ENCODE results near the gene CCDC194.
A peak's percentile ranks its signal among the peaks of the same experiment; 100 is the strongest.

CCDC194 gene

DNA sequence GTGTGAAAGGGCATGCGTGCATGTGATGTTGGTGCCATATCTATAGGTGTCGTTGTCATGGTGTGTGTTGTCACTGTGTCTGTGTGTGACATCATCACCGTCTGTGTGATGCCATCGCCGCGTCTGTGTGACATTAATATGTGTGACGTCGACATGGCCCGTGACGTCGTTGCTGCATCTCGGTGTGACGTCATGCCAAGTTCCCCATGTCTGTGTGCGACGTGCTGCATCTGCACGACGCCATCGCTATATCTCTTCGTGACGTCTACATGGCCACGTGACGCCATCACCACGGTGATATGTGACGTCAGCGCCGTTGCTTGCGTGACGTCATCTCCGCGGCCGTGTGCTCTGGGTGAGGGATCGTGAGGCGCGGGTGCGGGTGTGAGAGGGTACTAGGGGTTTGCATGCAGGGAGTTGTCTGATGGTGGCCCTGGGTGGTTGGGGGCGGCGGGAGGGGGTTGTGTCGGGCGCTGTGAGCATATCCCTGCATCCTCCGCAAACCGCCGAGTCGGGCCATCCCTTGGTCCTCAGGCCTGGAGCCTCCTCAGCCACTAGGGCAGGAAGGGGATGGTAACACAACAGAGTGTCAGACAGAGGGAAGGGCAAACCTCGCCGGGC, 42.1 kb downstream of the CCDC194 start:
- Histone ChIP-seq H3K27me3 (ENCODE audit: insufficient read depth, low read length) (no peaks in the 10 kb centered on the region), H3K9me3 (ENCODE audit: low read length) (no peaks in the 10 kb centered on the region), H3K4me1 (ENCODE audit: insufficient read depth, low read length) (no peaks in the 10 kb centered on the region), H3K4me3 (ENCODE audit: low read length) (no peak overlapping the region), H3K36me3 (ENCODE audit: insufficient read depth, low read length) (no peaks in the 10 kb centered on the region), H2AFZ (ENCODE audit: low read depth, low read length) (no peak overlapping the region)

DNA sequence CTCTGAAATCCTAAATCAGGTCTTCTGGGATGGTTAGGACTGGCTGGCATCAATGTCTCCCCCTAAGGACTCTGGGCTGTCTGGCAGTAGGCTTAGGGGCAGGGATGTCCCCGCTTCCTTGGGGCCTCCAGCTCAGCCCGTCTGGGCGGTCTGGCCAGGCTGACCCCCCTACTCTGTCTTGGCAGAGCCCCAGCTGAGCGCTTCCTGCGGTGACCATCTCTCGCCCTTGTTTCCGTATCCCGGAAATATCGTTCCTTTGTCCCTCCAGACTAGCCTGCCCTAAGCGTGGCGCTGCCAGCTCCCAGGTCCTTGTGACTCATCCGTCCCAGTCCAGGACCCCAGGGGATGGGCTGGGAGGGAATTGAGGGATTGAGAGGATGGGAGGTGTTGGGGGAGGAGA, 45.3 kb downstream of the CCDC194 start:
- H3K4me3 ChIP-seq (ENCODE audit: low read length), result no peak overlapping the region
- H2AFZ ChIP-seq (ENCODE audit: low read depth, low read length), result peak overlapping the region; percentile 31
- H3K36me3 ChIP-seq (ENCODE audit: insufficient read depth, low read length), result no peaks in the 10 kb centered on the region
- no peaks in the 10 kb centered on the region for H3K27me3 ChIP-seq (ENCODE audit: insufficient read depth, low read length)
- no peaks in the 10 kb centered on the region for H3K9me3 ChIP-seq (ENCODE audit: low read length)
- H3K4me1 ChIP-seq (ENCODE audit: insufficient read depth, low read length), result no peaks in the 10 kb centered on the region

DNA sequence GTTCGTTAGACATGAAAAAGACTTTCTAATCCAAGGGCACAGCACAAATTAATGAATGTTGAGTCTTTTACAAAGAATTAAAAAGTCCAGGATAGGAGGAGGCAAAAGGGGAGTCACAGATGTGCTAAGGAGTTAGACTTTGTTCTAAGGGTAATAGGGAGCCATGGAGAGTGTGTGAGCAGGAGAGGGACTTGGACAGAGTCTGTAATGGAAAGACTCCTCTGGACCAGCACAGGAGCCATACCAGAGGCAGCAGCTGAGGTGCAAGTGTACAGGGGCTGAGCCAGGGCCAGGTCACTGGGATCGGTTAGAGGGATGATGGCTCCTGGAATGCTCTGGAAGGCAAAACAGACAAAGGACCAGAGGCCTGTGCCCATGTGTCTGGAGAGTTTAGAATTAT, 46.1 kb downstream of the CCDC194 start:
- Histone ChIP-seq H3K27me3 (ENCODE audit: insufficient read depth, low read length) (no peaks in the 10 kb centered on the region), H3K36me3 (ENCODE audit: insufficient read depth, low read length) (no peaks in the 10 kb centered on the region), H3K4me3 (ENCODE audit: low read length) (no peak overlapping the region), H2AFZ (ENCODE audit: low read depth, low read length) (no peak overlapping the region), H3K4me1 (ENCODE audit: insufficient read depth, low read length) (no peaks in the 10 kb centered on the region), H3K9me3 (ENCODE audit: low read length) (no peaks in the 10 kb centered on the region)

DNA sequence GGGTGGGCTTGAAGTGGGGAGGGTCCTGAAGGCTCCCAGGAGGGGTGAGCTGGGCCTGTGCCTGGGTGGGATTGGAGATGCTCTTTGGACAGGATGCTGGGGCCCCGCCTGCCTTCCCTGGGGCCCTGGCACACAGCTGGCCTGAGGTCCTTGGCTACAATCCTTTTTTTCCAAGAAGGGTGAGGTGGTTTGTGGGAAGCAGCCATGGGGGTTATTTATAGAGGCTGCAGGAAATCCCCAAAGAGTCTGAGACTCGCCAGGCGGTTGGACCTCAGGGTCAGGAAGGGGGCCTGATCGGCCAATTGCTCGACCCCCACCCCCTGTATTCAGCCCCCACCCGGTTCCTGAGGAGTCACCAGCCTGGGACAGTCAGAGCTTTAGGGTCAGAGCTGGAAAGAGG, 46.6 kb downstream of the CCDC194 start:
- Histone ChIP-seq H3K9me3 (ENCODE audit: low read length) (no peaks in the 10 kb centered on the region), H3K36me3 (ENCODE audit: insufficient read depth, low read length) (no peaks in the 10 kb centered on the region), H3K4me3 (ENCODE audit: low read length) (no peak overlapping the region), H3K27me3 (ENCODE audit: insufficient read depth, low read length) (no peaks in the 10 kb centered on the region), H3K4me1 (ENCODE audit: insufficient read depth, low read length) (no peaks in the 10 kb centered on the region), H2AFZ (ENCODE audit: low read depth, low read length) (no peak overlapping the region)

DNA sequence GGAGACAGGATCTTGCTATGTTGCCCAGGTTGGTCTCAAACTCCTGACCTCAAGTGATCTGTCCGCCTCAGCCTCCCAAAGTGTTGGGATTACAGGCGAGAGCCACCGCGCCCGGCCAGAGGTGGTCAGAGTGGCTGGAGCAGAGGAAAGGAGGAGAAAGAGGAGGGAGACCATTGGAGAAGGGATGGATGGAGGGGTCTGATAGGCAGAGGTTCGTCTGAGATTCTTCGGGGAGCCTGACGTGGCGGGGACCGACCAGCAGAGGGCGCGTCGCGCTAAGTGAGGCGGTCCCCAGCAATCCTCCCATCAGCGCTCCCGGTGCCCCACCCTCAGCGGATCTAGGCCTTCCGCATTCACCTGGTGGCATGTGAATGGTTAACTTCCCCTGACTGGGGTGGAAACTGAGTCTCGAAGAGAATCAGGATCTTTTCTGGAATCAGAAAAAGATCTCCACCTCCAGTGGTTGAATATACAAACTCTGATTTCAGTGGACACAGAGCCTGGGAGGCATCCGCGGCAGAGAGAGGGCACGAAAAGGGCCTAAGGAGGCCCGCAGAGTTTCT, 47.8 kb downstream of the CCDC194 start:
- H3K27me3 ChIP-seq (ENCODE audit: insufficient read depth, low read length), result no peaks in the 10 kb centered on the region
- peaks cover 7% of the 10 kb centered on the region for H3K36me3 ChIP-seq (ENCODE audit: insufficient read depth, low read length)
- no peak overlapping the region for H3K4me3 ChIP-seq (ENCODE audit: low read length)
- H2AFZ ChIP-seq (ENCODE audit: low read depth, low read length), result no peak overlapping the region
- H3K9me3 ChIP-seq (ENCODE audit: low read length), result no peaks in the 10 kb centered on the region
- H3K4me1 ChIP-seq (ENCODE audit: insufficient read depth, low read length), result no peaks in the 10 kb centered on the region

DNA sequence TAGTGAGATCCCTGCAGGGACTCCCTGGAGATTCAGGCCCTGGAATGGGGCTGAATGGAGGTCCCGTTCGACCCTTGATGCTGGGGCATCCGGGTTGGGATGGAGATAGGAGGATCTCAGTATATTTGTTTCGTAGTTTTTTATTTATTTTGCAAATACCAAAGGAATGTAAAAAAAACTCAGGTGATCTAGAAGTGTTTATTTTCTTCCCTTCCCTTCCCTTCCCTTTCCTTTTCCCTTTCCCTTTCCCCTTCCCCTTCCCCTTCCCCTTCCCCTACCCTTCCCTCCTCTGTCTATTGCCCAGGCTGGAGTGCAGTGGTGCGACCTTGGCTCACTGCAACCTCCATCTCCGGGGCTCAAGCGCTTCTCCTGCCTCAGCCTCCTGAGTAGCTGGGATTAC, 52.2 kb downstream of the CCDC194 start:
- Histone ChIP-seq H3K36me3 (ENCODE audit: insufficient read depth, low read length) (peaks cover 11% of the 10 kb centered on the region), H3K4me3 (ENCODE audit: low read length) (no peak overlapping the region), H3K4me1 (ENCODE audit: insufficient read depth, low read length) (peaks cover 9% of the 10 kb centered on the region), H3K9me3 (ENCODE audit: low read length) (no peaks in the 10 kb centered on the region), H3K27me3 (ENCODE audit: insufficient read depth, low read length) (no peaks in the 10 kb centered on the region), H2AFZ (ENCODE audit: low read depth, low read length) (no peak overlapping the region)

DNA sequence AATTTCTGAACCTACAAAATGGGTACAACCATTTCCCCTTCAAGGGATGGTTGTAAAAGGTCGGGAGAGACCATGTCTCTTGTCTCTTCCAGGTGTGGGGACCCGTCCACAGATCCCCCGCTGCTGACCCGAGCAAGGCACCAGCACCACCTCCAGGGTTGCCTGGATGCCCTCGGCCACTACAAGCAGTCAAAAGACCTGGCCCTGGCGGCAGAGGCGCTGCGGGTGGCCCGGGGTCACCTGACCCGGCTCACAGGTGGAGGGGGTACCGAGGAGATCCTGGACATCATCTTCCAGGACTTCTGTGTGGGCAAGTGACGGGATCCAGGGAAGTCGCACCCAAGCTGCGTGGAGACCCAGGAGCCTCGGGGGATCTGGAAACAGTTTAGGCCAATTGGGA, 52.6 kb downstream of the CCDC194 start:
- H2AFZ ChIP-seq (ENCODE audit: low read depth, low read length), result no peak overlapping the region
- H3K27me3 ChIP-seq (ENCODE audit: insufficient read depth, low read length), result no peaks in the 10 kb centered on the region
- H3K4me3 ChIP-seq (ENCODE audit: low read length), result no peak overlapping the region
- peaks cover 11% of the 10 kb centered on the region for H3K36me3 ChIP-seq (ENCODE audit: insufficient read depth, low read length)
- H3K4me1 ChIP-seq (ENCODE audit: insufficient read depth, low read length), result peaks cover 9% of the 10 kb centered on the region
- H3K9me3 ChIP-seq (ENCODE audit: low read length), result no peaks in the 10 kb centered on the region

DNA sequence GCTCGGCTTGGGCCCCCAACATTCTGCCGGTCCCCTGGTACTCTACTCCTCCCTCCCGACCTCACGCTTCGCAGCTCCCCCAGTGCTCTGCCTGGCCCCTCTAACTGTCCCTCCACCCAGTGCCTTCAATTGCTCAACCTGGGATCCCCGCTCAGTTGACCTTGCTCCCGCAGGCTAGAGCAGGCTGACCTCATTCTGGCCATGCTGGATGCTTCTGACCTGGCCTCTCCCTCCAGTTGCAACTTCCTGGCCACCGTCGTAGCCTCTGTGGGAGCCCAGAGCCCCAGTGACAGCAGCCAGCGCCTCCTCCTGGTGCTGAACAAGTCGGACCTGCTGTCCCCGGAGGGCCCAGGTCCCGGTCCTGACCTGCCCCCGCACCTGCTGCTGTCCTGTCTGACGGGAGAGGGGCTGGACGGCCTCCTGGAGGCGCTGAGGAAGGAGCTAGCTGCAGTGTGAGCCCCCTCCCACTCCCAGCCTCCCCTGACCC, 53.1 kb downstream of the CCDC194 start:
- Histone ChIP-seq H3K9me3 (ENCODE audit: low read length) (no peaks in the 10 kb centered on the region), H3K4me3 (ENCODE audit: low read length) (no peak overlapping the region), H3K36me3 (ENCODE audit: insufficient read depth, low read length) (peaks cover 11% of the 10 kb centered on the region), H2AFZ (ENCODE audit: low read depth, low read length) (no peak overlapping the region), H3K27me3 (ENCODE audit: insufficient read depth, low read length) (no peaks in the 10 kb centered on the region), H3K4me1 (ENCODE audit: insufficient read depth, low read length) (peaks cover 9% of the 10 kb centered on the region)
